CD8-positive, alpha-beta memory T cell (primary cell): Measurements from ENCODE around the gene CLN6. TPM values are rescaled to one million over a fixed set of nuclear protein-coding genes. Genes with fewer than 3 reads are reported as not detected.

Experiments
- CTCF ChIA-PET: fragments of 350-600 bp; sonication (Branson Sonifier 250); formaldehyde crosslinking; loops from one replicate; lab custom pipeline; 2021; ENCODE audit warnings: antibody characterized with exemption; lab: Charles Lee
- POLR2A ChIA-PET: fragments of 350-600 bp; sonication (Branson Sonifier 250); formaldehyde crosslinking; loops from one replicate; lab custom pipeline; 2021; ENCODE audit warnings: antibody characterized with exemption; lab: Charles Lee
- DNase-seq, 5 donors: peaks; one replicate each; pipeline versions ENCODE4 v3.0.0 to v3.0.0-alpha.2; 2020 to 2022; ENCODE audit warnings: mixed read lengths in 1 of 5
- H3K27ac ChIP-seq: one replicate; pipeline ENCODE4 v1.7.0; 2013; ENCODE audit warnings: low read depth, mild to moderate bottlenecking, low read length, moderate library complexity
- H3K27me3 ChIP-seq: 2 replicates; pipeline ENCODE4 v1.7.0; 2013; ENCODE audit warnings: low read length, mild to moderate bottlenecking; ENCODE audit not compliant: insufficient read depth, poor library complexity, severe bottlenecking
- H3K36me3 ChIP-seq: 2 replicates; pipeline ENCODE4 v1.7.0; 2013; ENCODE audit warnings: mild to moderate bottlenecking, low read length, moderate library complexity; ENCODE audit not compliant: insufficient read depth
- H3K4me1 ChIP-seq: 2 replicates; pipeline ENCODE4 v1.7.0; 2013; ENCODE audit warnings: mild to moderate bottlenecking, low read length, moderate library complexity; ENCODE audit not compliant: insufficient read depth
- H3K4me3 ChIP-seq: 2 replicates; pipeline ENCODE4 v1.7.0; 2013; ENCODE audit warnings: mild to moderate bottlenecking, low read length
- H3K9me3 ChIP-seq: 2 replicates; pipeline ENCODE4 v1.7.0; 2013; ENCODE audit warnings: mild to moderate bottlenecking, low read length
- H3K27ac Mint-ChIP-seq, 8 donors: one replicate each; pipeline ENCODE4 v1.8.0; 2020 to 2021; ENCODE audit warnings: mixed read lengths in 8 of 8, mild to moderate bottlenecking in 6 of 8, inconsistent platforms in 3 of 8, moderate library complexity in 3 of 8
- H3K27me3 Mint-ChIP-seq, 2 donors: one replicate each; pipeline ENCODE4 v1.8.0; 2020 to 2021; ENCODE audit warnings: mixed read lengths in 2 of 2, mild to moderate bottlenecking in 1 of 2, moderate library complexity in 1 of 2
- H3K36me3 Mint-ChIP-seq, 3 donors: one replicate each; pipeline ENCODE4 v1.8.0; 2020 to 2021; ENCODE audit warnings: mixed read lengths in 3 of 3, inconsistent platforms in 1 of 3, mild to moderate bottlenecking in 1 of 3
- H3K4me1 Mint-ChIP-seq, 3 donors: one replicate each; pipeline ENCODE4 v1.8.0; 2020 to 2021; ENCODE audit warnings: mixed read lengths in 3 of 3, inconsistent platforms in 1 of 3, mild to moderate bottlenecking in 1 of 3
- H3K4me3 Mint-ChIP-seq, 7 donors: one replicate each; pipeline ENCODE4 v1.8.0; 2020 to 2021; ENCODE audit warnings: mixed read lengths in 7 of 7, mild to moderate bottlenecking in 6 of 7, moderate library complexity in 4 of 7, inconsistent platforms in 2 of 7
- H3K9me3 Mint-ChIP-seq, 5 donors: one replicate each; pipeline ENCODE4 v1.8.0; 2020 to 2022; ENCODE audit warnings: mixed read lengths in 5 of 5, mild to moderate bottlenecking in 3 of 5, moderate library complexity in 2 of 5, inconsistent platforms in 1 of 5
- polyA plus RNA-seq: library from polyadenylated mRNA; unstranded; fragments of 300-500 nt; fragmentation: Illumina TruSeq; gene quantifications from one replicate; pipeline ENCODE4 v1.2.3, GENCODE V29; 2021
- total RNA-seq, 2 experiments: library from RNA; stranded (reverse); gene quantifications; one replicate each; pipeline ENCODE4 v1.2.3, GENCODE V29; 2021

CLN6 gene
- total and polyA plus RNA-seq, 3 experiments from 2014 or later = 2.3 to 73.8 (median 69.1) TPM

DNA sequence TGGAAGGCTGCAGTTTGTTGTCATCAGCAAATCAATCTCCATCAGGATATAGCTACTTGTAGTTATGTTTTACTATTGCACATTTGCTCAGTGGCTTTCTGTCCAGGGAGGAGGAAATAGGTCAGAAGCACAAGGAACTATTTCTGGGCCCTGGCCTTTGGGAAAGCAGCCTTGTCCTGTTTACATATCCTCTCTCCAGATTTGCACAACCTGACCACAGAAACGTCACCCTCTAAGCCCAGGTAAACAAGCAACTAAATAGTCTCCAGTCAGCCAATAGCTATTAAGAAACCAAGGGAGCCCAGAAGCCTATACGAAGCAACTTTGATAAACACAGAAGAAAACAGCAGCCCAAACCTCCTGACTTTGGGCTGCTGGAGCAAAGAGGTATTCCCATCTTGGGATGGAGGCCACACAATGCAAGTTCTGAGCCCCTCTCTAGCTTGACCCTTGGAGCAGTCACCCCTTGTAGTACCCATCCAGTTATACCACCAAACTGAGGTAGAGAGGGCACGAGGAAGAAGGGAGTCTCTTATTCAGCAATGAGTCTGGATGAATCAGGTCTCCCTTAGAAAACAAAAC, 45.7 kb upstream of the CLN6 start:
- Mint-ChIP-seq H3K4me3 (peak overlapping the region in 5 of 7 donors; percentile 43 to 93 (median 67)), H3K27me3 (no peaks in the 10 kb centered on the region), H3K27ac (peak overlapping the region in 2 of 8 donors; percentile 90 to 95), H3K36me3 (peaks cover 0 to 24% (median 1%) of the 10 kb centered on the region in 3 donors), H3K9me3 (no peaks in the 10 kb centered on the region), H3K4me1 (peaks cover 32 to 37% (median 32%) of the 10 kb centered on the region in 3 donors)
- no peak for DNase-seq
- Histone ChIP-seq H3K27ac (no peak overlapping the region), H3K36me3 (no peaks in the 10 kb centered on the region), H3K4me3 (no peak overlapping the region), H3K9me3 (no peaks in the 10 kb centered on the region), H3K27me3 (no peaks in the 10 kb centered on the region), H3K4me1 (peaks cover 20% of the 10 kb centered on the region)
- ChIA-PET CTCF (no interaction called here), POLR2A (no interaction called here)

DNA sequence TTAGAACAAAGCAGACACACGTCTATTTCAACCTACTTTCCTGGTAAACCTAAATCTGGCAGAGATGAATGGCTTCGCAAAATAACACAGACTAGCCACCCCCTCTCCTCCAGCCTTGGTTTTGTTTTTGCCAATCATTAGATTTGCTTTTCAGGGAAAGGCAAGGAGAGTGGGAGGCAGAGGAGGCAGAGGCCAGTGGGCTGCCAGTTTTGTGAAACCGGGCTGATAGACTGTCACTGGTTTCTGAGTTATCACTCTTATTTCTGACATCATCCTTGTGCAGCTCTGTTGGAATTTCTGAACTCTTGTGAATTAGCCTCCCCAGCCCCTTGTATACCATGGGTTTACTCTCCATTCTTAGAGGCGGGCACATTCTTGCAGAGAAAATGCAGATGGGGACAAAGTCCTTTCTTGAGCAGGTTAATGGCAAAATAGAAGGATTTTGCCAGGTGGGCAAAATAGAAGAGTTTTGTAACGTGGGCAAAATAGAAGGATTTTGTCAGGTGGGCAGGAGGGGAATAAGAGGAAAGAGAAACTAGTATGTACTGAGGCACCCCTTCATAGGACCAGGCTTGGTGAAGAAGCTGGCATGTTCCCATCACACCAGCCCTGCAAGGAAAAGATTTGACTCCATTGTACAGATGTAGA, 44.8 kb upstream of the CLN6 start:
- Histone ChIP-seq H3K27ac (no peak overlapping the region), H3K4me3 (no peak overlapping the region), H3K9me3 (no peaks in the 10 kb centered on the region), H3K27me3 (no peaks in the 10 kb centered on the region), H3K4me1 (peaks cover 12% of the 10 kb centered on the region), H3K36me3 (no peaks in the 10 kb centered on the region)
- H3K4me1 Mint-ChIP-seq = peaks cover 23 to 28% (median 23%) of the 10 kb centered on the region in 3 donors
- H3K4me3 Mint-ChIP-seq = peak overlapping the region in 1 of 7 donors; percentile 93
- no peaks in the 10 kb centered on the region for H3K27me3 Mint-ChIP-seq
- no peak for DNase-seq
- H3K9me3 Mint-ChIP-seq = no peaks in the 10 kb centered on the region
- peaks cover 0 to 19% (median 0%) of the 10 kb centered on the region in 3 donors for H3K36me3 Mint-ChIP-seq
- peak overlapping the region in 1 of 8 donors; percentile 95 for H3K27ac Mint-ChIP-seq
- POLR2A ChIA-PET = no interaction called here
- CTCF ChIA-PET = no interaction called here

DNA sequence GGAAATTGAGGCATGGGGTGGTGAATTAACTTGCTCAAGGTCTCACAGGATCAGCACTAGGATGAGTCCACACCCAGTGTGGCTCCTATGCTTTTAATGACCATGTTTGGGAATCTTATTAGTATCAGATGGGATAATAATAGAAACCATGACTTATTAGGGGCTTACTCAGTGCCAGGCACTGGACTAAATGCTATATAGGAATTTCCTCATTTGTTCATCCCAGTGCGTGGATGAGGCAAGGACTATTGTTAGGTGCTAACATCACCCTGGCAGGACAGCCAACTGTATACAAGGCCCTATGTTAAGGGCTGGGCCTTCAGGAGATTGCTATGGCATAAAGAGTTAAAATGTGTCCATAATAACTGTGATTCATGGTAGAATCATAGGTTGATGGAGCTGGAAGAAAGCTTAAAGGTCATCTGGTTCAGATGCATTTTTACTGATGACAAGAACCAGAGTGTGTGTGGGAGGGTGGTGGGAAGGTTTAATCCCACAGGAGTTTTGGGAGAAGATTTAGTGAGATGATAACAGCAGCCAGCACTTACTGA, 43.3 kb upstream of the CLN6 start:
- Mint-ChIP-seq H3K4me3 (peak overlapping the region in 1 of 7 donors; percentile 84), H3K27ac (peak overlapping the region in 1 of 8 donors; percentile 95), H3K36me3 (peaks cover 0 to 7% (median 0%) of the 10 kb centered on the region in 3 donors), H3K9me3 (no peaks in the 10 kb centered on the region), H3K4me1 (peaks cover 13 to 18% (median 14%) of the 10 kb centered on the region in 3 donors), H3K27me3 (peaks cover 2 to 11% of the 10 kb centered on the region in 2 donors)
- no peaks in the 10 kb centered on the region for H3K27me3 ChIP-seq
- no peaks in the 10 kb centered on the region for H3K36me3 ChIP-seq
- CTCF ChIA-PET = no interaction called here
- POLR2A ChIA-PET = no interaction called here
- no peak overlapping the region for H3K27ac ChIP-seq
- DNase-seq = no peak
- no peaks in the 10 kb centered on the region for H3K9me3 ChIP-seq
- H3K4me1 ChIP-seq = peaks cover 8% of the 10 kb centered on the region
- H3K4me3 ChIP-seq = no peak overlapping the region

DNA sequence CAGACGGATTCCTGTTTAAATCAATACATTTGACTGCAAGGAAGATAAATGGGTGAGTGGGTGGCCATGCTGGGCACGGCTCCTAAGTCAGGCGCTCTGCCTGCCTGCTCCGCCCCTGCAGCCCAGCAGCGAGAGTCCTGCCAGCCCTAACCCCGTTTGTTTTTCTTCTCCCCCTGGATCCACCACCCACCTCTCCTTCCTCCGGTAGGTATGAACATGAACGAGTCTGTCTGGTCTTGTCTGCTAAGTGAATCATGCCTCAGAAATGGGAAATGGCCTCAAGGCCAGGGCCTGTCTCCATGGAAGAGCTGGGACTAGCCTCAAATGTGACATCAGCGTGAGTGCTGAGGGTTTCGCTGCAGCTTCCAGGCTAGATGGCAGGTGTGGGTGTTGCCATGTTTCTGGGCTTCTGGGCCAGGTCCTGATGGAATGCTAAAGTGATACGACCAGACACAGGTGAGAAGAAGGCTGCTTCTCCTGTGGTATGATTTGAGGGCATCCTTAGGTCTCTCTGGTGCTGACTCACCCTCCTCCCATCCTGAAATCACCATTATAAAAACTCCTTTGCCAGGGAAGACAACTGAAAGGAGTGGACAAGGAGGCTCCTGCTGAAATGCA, 42.4 kb upstream of the CLN6 start:
- ChIA-PET POLR2A (no interaction called here), CTCF (no interaction called here)
- H3K27ac ChIP-seq = no peak overlapping the region
- DNase-seq = no peak
- H3K27me3 ChIP-seq = no peaks in the 10 kb centered on the region
- H3K36me3 ChIP-seq = no peaks in the 10 kb centered on the region
- no peaks in the 10 kb centered on the region for H3K9me3 ChIP-seq
- Mint-ChIP-seq H3K9me3 (no peaks in the 10 kb centered on the region), H3K4me3 (no peak overlapping the region), H3K4me1 (peaks cover 8 to 13% (median 9%) of the 10 kb centered on the region in 3 donors), H3K27ac (no peak overlapping the region), H3K36me3 (no peaks in the 10 kb centered on the region), H3K27me3 (peaks cover 5 to 16% of the 10 kb centered on the region in 2 donors)
- H3K4me3 ChIP-seq = no peak overlapping the region
- H3K4me1 ChIP-seq = peaks cover 6% of the 10 kb centered on the region

DNA sequence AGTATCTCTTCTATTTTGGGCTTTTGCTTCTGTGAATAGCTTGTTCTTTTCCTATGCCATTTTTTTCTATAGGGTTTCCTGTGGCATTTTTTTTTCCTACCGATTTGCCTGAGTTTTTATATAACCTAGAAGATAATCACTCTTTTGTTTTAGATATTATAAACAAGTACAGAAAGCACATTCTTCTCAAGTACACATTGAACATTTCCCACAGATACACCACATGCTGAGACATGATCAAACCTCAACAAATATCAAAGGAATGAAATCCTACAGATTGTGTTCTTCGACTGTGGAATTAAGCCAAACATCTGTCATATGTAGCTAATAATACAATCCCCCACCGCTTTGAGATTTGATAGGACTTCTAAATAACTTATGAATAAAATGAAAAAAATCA, 38.9 kb upstream of the CLN6 start:
- Histone ChIP-seq H3K36me3 (no peaks in the 10 kb centered on the region), H3K4me1 (no peaks in the 10 kb centered on the region), H3K27ac (no peak overlapping the region), H3K4me3 (no peak overlapping the region), H3K27me3 (peaks cover 8% of the 10 kb centered on the region), H3K9me3 (no peaks in the 10 kb centered on the region)
- Mint-ChIP-seq H3K27me3 (peaks cover 10 to 38% of the 10 kb centered on the region in 2 donors), H3K36me3 (no peaks in the 10 kb centered on the region), H3K4me3 (no peak overlapping the region), H3K27ac (no peak overlapping the region), H3K9me3 (no peaks in the 10 kb centered on the region), H3K4me1 (no peaks in the 10 kb centered on the region)
- CTCF ChIA-PET = no interaction called here
- DNase-seq = no peak
- POLR2A ChIA-PET = no interaction called here

DNA sequence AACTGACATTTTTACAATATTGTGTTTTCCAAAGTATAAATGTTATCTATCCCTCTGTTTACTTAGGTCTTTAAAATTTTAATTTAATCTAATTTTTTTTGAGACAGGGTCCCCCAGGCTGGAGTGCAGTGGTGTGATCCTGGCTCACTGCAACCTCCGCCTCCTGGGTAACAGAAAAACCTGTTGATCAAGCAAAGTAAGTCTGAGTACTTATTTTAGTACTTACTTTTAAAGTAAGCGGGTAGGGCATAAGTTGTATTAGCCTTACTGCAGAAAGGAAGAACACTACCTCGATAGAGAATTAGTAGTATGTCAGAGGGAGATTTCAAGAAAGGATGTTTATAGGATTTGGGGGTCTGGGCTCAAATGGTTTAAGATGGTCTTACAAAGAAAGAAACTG, 36.1 kb upstream of the CLN6 start:
- no peaks in the 10 kb centered on the region for H3K9me3 ChIP-seq
- no peaks in the 10 kb centered on the region for H3K9me3 Mint-ChIP-seq
- no peak for DNase-seq
- peaks cover 8% of the 10 kb centered on the region for H3K27me3 ChIP-seq
- H3K4me1 ChIP-seq = no peaks in the 10 kb centered on the region
- CTCF ChIA-PET = no interaction called here
- POLR2A ChIA-PET = no interaction called here
- no peaks in the 10 kb centered on the region for H3K36me3 ChIP-seq
- H3K27ac Mint-ChIP-seq = no peak overlapping the region
- H3K27ac ChIP-seq = no peak overlapping the region
- H3K4me1 Mint-ChIP-seq = no peaks in the 10 kb centered on the region
- no peak overlapping the region for H3K4me3 ChIP-seq
- H3K27me3 Mint-ChIP-seq = peaks cover 15 to 51% of the 10 kb centered on the region in 2 donors
- H3K4me3 Mint-ChIP-seq = no peak overlapping the region
- no peaks in the 10 kb centered on the region for H3K36me3 Mint-ChIP-seq

DNA sequence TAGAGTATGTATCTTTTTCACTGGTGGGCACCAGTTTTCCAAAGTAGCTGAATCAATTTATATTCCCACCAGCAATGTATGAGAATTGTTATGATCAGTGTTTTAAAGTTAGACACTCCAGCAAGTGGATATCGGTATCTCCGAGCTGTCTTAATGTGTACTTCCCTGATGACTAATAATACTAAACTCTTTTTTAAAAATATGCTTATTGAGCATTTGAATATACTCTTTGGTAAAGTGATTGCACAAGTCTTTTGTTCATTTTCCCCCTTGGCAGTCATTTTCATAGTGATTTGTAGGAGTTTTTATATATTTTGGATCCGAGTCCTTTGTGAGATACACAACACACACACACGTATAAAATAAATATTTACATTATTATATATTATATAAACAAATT, 35.6 kb upstream of the CLN6 start:
- peaks cover 15 to 51% of the 10 kb centered on the region in 2 donors for H3K27me3 Mint-ChIP-seq
- H3K4me1 Mint-ChIP-seq = no peaks in the 10 kb centered on the region
- H3K27ac ChIP-seq = no peak overlapping the region
- H3K4me3 Mint-ChIP-seq = no peak overlapping the region
- no peaks in the 10 kb centered on the region for H3K36me3 Mint-ChIP-seq
- no peaks in the 10 kb centered on the region for H3K9me3 Mint-ChIP-seq
- no peak for DNase-seq
- no peak overlapping the region for H3K4me3 ChIP-seq
- ChIA-PET POLR2A (no interaction called here), CTCF (interaction anchor here (1.5 kb wide), 1 partner anchor 10 kb away, joined by 4 read pairs; no protein-coding TSS in a partner anchor)
- no peak overlapping the region for H3K27ac Mint-ChIP-seq
- no peaks in the 10 kb centered on the region for H3K4me1 ChIP-seq
- no peaks in the 10 kb centered on the region for H3K9me3 ChIP-seq
- peaks cover 8% of the 10 kb centered on the region for H3K27me3 ChIP-seq
- no peaks in the 10 kb centered on the region for H3K36me3 ChIP-seq

DNA sequence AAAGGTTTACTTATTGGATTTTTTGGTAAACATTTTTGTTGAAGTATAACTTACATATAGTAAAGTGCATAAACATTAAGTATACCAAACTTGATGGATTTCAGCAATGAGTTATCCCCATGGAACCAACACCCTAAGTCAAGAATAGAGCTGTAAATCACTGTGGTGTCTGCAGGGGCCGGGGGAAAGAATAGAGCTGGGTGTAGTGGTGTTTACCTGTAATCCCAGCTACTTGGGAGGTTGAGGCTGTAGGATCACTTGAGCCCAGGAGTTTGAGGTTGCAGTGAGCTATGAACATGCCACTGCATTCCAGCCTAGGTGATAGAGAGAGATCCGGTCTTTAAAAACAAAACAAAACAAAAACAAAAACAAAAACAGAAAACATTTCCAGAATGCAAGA, 34.8 kb upstream of the CLN6 start:
- POLR2A ChIA-PET = interaction anchor here (0.7 kb wide), 1 partner anchor 380 kb away, joined by 3 read pairs; no protein-coding TSS in a partner anchor
- no peaks in the 10 kb centered on the region for H3K36me3 Mint-ChIP-seq
- no peak for DNase-seq
- Histone ChIP-seq H3K27ac (no peak overlapping the region), H3K27me3 (peaks cover 8% of the 10 kb centered on the region), H3K4me3 (no peak overlapping the region), H3K36me3 (no peaks in the 10 kb centered on the region), H3K9me3 (no peaks in the 10 kb centered on the region), H3K4me1 (no peaks in the 10 kb centered on the region)
- peaks cover 15 to 51% of the 10 kb centered on the region in 2 donors for H3K27me3 Mint-ChIP-seq
- no peaks in the 10 kb centered on the region for H3K9me3 Mint-ChIP-seq
- CTCF ChIA-PET = interaction anchor here (1.5 to 2.2 kb wide), 2 partner anchors 9 to 11 kb away, joined by 4 to 5 read pairs; no protein-coding TSS in a partner anchor
- H3K4me3 Mint-ChIP-seq = no peak overlapping the region
- H3K27ac Mint-ChIP-seq = no peak overlapping the region
- H3K4me1 Mint-ChIP-seq = no peaks in the 10 kb centered on the region
